Measurements from ENCODE around the gene IER2. TPM values are rescaled to one million over a fixed set of nuclear protein-coding genes. Genes with fewer than 3 reads are reported as not detected.

The IER2 gene
- total and polyA plus RNA-seq, 12 donors: 19.2 to 54.6 (median 36.0) TPM

Other genes with a start within 250 kb of the IER2 start
- under 1 TPM in 1 of 10 donors, not detected in 9; 0.21 TPM for gene SYCE2, start 231.1 kb upstream of the IER2 start, total RNA-seq
- under 1 TPM; 0.10 to 0.22 TPM for gene SYCE2, start 231.1 kb upstream of the IER2 start, polyA plus RNA-seq
- gene FARSA, start 216.7 kb upstream of the IER2 start, total RNA-seq: 10 to 100 TPM; 31.0 to 53.0 (median 38.5) TPM
- 10 to 100 TPM; 23.2 to 81.4 TPM for gene FARSA, start 216.7 kb upstream of the IER2 start, polyA plus RNA-seq
- gene CALR, start 211.8 kb upstream of the IER2 start, total RNA-seq: 100 to 1,000 TPM; 265 to 683 (median 348) TPM
- 100 to 1,000 TPM; 197 to 830 TPM for gene CALR, start 211.8 kb upstream of the IER2 start, polyA plus RNA-seq
- 100 to 1,000 TPM; 138 to 201 (median 148) TPM for gene RAD23A, start 204.5 kb upstream of the IER2 start, total RNA-seq
- gene RAD23A, start 204.5 kb upstream of the IER2 start, polyA plus RNA-seq: 100 to 1,000 TPM; 187 to 289 TPM
- 10 to 100 TPM; 18.4 to 33.9 (median 20.9) TPM for gene GADD45GIP1, start 193.2 kb upstream of the IER2 start, total RNA-seq
- 100 to 1,000 TPM; 120 to 237 TPM for gene GADD45GIP1, start 193.2 kb upstream of the IER2 start, polyA plus RNA-seq
- gene DAND5, start 180.8 kb upstream of the IER2 start, total RNA-seq: 10 to 100 TPM in 5 of 10 donors, 1 to 10 TPM in 5; 7.3 to 14.4 (median 10.1) TPM
- 1 to 10 TPM in 1 of 2 donors, under 1 TPM in 1; 0.71 to 4.2 TPM for gene DAND5, start 180.8 kb upstream of the IER2 start, polyA plus RNA-seq
- 100 to 1,000 TPM; 111 to 162 (median 145) TPM for gene NFIX, start 154.9 kb upstream of the IER2 start, total RNA-seq
- gene NFIX, start 154.9 kb upstream of the IER2 start, polyA plus RNA-seq: 10 to 100 TPM; 16.8 to 34.2 TPM
- 1 to 10 TPM; 3.4 to 9.9 (median 6.1) TPM for gene LYL1, start 47.6 kb upstream of the IER2 start, total RNA-seq
- 10 to 100 TPM; 11.5 to 13.0 TPM for gene LYL1, start 47.6 kb upstream of the IER2 start, polyA plus RNA-seq
- 10 to 100 TPM; 10.5 to 22.4 (median 14.2) TPM for gene TRMT1, start 33.7 kb upstream of the IER2 start, total RNA-seq
- 10 to 100 TPM; 33.1 to 54.0 TPM for gene TRMT1, start 33.7 kb upstream of the IER2 start, polyA plus RNA-seq
- gene NACC1, start 32.1 kb upstream of the IER2 start, total RNA-seq: 10 to 100 TPM; 31.1 to 58.0 (median 35.1) TPM
- gene NACC1, start 32.1 kb upstream of the IER2 start, polyA plus RNA-seq: 10 to 100 TPM; 23.9 to 25.0 TPM
- 10 to 100 TPM; 18.7 to 50.4 (median 25.4) TPM for gene STX10, start within 50 bp of the IER2 start, total RNA-seq
- gene STX10, start within 50 bp of the IER2 start, polyA plus RNA-seq: 10 to 100 TPM; 60.5 to 69.9 TPM